A673 (cell line): ENCODE data around the gene CLK3. TPM values are rescaled to one million over a fixed set of nuclear protein-coding genes. Genes with fewer than 3 reads are reported as not detected.
"Not testable (repeated sequence)": the region's sequence is repeated elsewhere in the genome, so short reads cannot be mapped to it uniquely, and the experiment has no call there.

ENCODE experiments used
- BruUV-seq: library from RNA; stranded (reverse); fragments of 400-500 nt; replicated peaks from 2 replicates; lab custom pipeline; 2021; lab: Mats Ljungman, UMichigan
- CTCF ChIA-PET: fragments of 300-600 bp; sonication (Branson Sonifier 250); formaldehyde crosslinking; loops from one replicate; lab custom pipeline; 2022; ENCODE audit warnings: antibody characterized with exemption; lab: Charles Lee
- POLR2A ChIA-PET: fragments of 300-600 bp; sonication (Branson Sonifier 250); formaldehyde crosslinking; loops from one replicate; lab custom pipeline; 2022; ENCODE audit warnings: antibody characterized with exemption; ENCODE audit not compliant: low non-redundant PET; lab: Charles Lee
- DNase-seq: peaks from one replicate; pipeline ENCODE4 v3.0.0-alpha.2; 2015; ENCODE audit warnings: low spot score
- H3K27ac ChIP-seq: fragments of 200-600 bp; sonication (generic); 2 replicates; pipeline ENCODE4 v1.5.1; 2016; ENCODE audit warnings: mixed run types, low read depth, mild to moderate bottlenecking, mixed read lengths, antibody characterized with exemption, low read length; ENCODE audit not compliant: poor library complexity, severe bottlenecking
- H3K27me3 ChIP-seq: fragments of 200-600 bp; sonication (generic); replicated peaks from 2 replicates; pipeline ENCODE4 v1.6.1; 2017; ENCODE audit warnings: mixed run types, low read depth, mild to moderate bottlenecking, mixed read lengths, antibody characterized with exemption, low read length; ENCODE audit not compliant: insufficient read depth, poor library complexity
- H3K36me3 ChIP-seq: fragments of 200-600 bp; sonication (generic); 2 replicates; pipeline ENCODE4 v1.6.1; 2016; ENCODE audit warnings: mixed run types, mild to moderate bottlenecking, mixed read lengths, antibody characterized with exemption, low read length; ENCODE audit not compliant: insufficient read depth, poor library complexity, severe bottlenecking
- H3K4me1 ChIP-seq: fragments of 200-600 bp; sonication (generic); 2 replicates; pipeline ENCODE4 v1.6.1; 2017; ENCODE audit warnings: mixed run types, mild to moderate bottlenecking, mixed read lengths, antibody characterized with exemption, low read length; ENCODE audit not compliant: insufficient read depth, poor library complexity, severe bottlenecking
- H3K4me3 ChIP-seq: fragments of 200-600 bp; sonication (generic); 2 replicates; pipeline ENCODE4 v1.5.1; 2016; ENCODE audit warnings: low read depth, mixed run types, mild to moderate bottlenecking, mixed read lengths, low read length; ENCODE audit not compliant: poor library complexity, severe bottlenecking
- H3K9me3 ChIP-seq: fragments of 200-600 bp; sonication (generic); 2 replicates; pipeline ENCODE4 v1.6.1; 2016; ENCODE audit warnings: mixed run types, low read depth, mild to moderate bottlenecking, mixed read lengths, antibody characterized with exemption, low read length; ENCODE audit not compliant: poor library complexity, severe bottlenecking
- CTCF ChIP-seq: fragments of 300-800, 200-600 bp; sonication (generic); conservative IDR thresholded peaks from 2 replicates; pipeline ENCODE4 v1.5.1; 2017; ENCODE audit warnings: low read depth, mild to moderate bottlenecking, antibody characterized with exemption, low read length, moderate library complexity, mixed read lengths
- EZH2 ChIP-seq: fragments of 200-600 bp; sonication (generic); IDR thresholded peaks from 2 replicates; pipeline ENCODE4 v1.6.1; 2017; ENCODE audit warnings: borderline replicate concordance, low read depth, mild to moderate bottlenecking, mixed read lengths, antibody characterized with exemption, low read length; ENCODE audit not compliant: poor library complexity, severe bottlenecking
- intact Hi-C: fragments of 100-400 bp; cut with micrococcal nuclease; formaldehyde crosslinking; loops from one replicate; pipeline ENCODE4 v1.10.0; 2022; ENCODE audit not compliant: unreplicated experiment
- total RNA-seq: library from RNA; stranded (reverse); gene quantifications from 2 replicates; pipeline ENCODE4 v1.2.3, GENCODE V29; 2021

Gene CLK3
- total RNA-seq, 1 experiment from 2014 or later: 66.8 TPM

- Histone ChIP-seq H3K4me3 (no peak overlapping the region), H3K36me3 (peaks cover 91% of the 10 kb centered on the region), H3K9me3 (no peaks in the 10 kb centered on the region), H3K27me3 (no peaks in the 10 kb centered on the region), H3K4me1 (no peaks in the 10 kb centered on the region), H3K27ac (no peak overlapping the region)
- TF ChIP-seq CTCF: no peak
- no peak for TF ChIP-seq EZH2
- CTCF ChIA-PET: interaction anchor here (1.2 kb wide), 1 partner anchor 143 kb away, joined by 3 read pairs; no protein-coding TSS in a partner anchor
- intact Hi-C loops: no loop called here
- POLR2A ChIA-PET: no interaction called here
- BruUV-seq: no TSS peak
- DNase-seq: no peak
These were observed 12.6 kb downstream of the CLK3 start for GRCh38 chr15:74628199-74628598.

GRCh38 chr15:74628949-74629348 lies 13.3 kb downstream of the CLK3 start:
- Histone ChIP-seq H3K4me3 (no peak overlapping the region), H3K36me3 (peaks cover 91% of the 10 kb centered on the region), H3K4me1 (no peaks in the 10 kb centered on the region), H3K27ac (no peak overlapping the region), H3K9me3 (no peaks in the 10 kb centered on the region), H3K27me3 (no peaks in the 10 kb centered on the region)
- POLR2A ChIA-PET: no interaction called here
- intact Hi-C loops: no loop called here
- TF ChIP-seq EZH2: no peak
- TF ChIP-seq CTCF: no peak
- CTCF ChIA-PET: no interaction called here
- DNase-seq: no peak
- no TSS peak for BruUV-seq

- H3K9me3 ChIP-seq, BruUV-seq, H3K4me1 ChIP-seq, H3K4me3 ChIP-seq, H3K27me3 ChIP-seq, intact Hi-C loops, H3K27ac ChIP-seq, DNase-seq: not testable (repeated sequence)
- CTCF ChIA-PET: interaction anchor here (9.0 kb wide), 1 partner anchor 140 kb away, joined by 119 read pairs; no protein-coding TSS in a partner anchor
- peaks cover 89% of the 10 kb centered on the region for H3K36me3 ChIP-seq
- POLR2A ChIA-PET: interaction anchor here (0.6 kb wide), 1 partner anchor 1333 kb away, joined by 3 read pairs; no protein-coding TSS in a partner anchor
These were observed 14.1 kb downstream of the CLK3 start for GRCh38 chr15:74629696-74630095.
